ENCODE data around the gene HMGN4. TPM values are rescaled to one million over a fixed set of nuclear protein-coding genes. Genes with fewer than 3 reads are reported as not detected.
A peak's percentile ranks its signal among the peaks of the same experiment; 100 is the strongest.

The HMGN4 gene
- total RNA-seq, 1 donor from 2014 or later, result 39.7 TPM

DNA sequence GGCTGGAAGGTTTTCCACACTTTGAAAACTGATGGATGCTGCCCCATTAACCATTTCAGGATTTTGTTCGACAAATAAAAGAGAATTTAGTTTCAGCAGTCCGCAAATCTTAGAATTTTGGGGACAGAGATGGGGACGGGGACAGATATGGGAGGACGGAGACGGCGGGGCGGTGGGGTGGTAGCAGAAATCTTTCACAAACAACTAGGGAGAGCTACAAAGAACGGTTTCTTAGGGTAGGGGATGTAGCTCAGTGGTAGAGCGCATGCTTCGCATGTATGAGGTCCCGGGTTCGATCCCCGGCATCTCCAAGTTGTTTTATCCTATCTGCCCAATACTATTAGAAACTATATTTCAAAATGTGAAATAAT is 15.1 kb downstream of the HMGN4 start:
- Mint-ChIP-seq H3K9me3 (ENCODE audit: low read depth) (no peaks in the 10 kb centered on the region), H3K4me3 (ENCODE audit: low read depth) (no peak overlapping the region), H3K27me3 (peaks cover 11% of the 10 kb centered on the region), H3K36me3 (ENCODE audit: insufficient read depth) (no peaks in the 10 kb centered on the region), H3K27ac (no peak overlapping the region), H3K4me1 (ENCODE audit: low read depth) (peaks cover 4% of the 10 kb centered on the region)
- TF ChIP-seq, protein P1, sequence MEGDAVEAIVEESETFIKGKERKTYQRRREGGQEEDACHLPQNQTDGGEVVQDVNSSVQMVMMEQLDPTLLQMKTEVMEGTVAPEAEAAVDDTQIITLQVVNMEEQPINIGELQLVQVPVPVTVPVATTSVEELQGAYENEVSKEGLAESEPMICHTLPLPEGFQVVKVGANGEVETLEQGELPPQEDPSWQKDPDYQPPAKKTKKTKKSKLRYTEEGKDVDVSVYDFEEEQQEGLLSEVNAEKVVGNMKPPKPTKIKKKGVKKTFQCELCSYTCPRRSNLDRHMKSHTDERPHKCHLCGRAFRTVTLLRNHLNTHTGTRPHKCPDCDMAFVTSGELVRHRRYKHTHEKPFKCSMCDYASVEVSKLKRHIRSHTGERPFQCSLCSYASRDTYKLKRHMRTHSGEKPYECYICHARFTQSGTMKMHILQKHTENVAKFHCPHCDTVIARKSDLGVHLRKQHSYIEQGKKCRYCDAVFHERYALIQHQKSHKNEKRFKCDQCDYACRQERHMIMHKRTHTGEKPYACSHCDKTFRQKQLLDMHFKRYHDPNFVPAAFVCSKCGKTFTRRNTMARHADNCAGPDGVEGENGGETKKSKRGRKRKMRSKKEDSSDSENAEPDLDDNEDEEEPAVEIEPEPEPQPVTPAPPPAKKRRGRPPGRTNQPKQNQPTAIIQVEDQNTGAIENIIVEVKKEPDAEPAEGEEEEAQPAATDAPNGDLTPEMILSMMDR (IDR thresholded peaks at IDR 0.05; ENCODE audit: unreplicated experiment), result no peak
- peak; percentile 57 for DNase-seq (ENCODE audit: low spot score, unreplicated experiment)

DNA sequence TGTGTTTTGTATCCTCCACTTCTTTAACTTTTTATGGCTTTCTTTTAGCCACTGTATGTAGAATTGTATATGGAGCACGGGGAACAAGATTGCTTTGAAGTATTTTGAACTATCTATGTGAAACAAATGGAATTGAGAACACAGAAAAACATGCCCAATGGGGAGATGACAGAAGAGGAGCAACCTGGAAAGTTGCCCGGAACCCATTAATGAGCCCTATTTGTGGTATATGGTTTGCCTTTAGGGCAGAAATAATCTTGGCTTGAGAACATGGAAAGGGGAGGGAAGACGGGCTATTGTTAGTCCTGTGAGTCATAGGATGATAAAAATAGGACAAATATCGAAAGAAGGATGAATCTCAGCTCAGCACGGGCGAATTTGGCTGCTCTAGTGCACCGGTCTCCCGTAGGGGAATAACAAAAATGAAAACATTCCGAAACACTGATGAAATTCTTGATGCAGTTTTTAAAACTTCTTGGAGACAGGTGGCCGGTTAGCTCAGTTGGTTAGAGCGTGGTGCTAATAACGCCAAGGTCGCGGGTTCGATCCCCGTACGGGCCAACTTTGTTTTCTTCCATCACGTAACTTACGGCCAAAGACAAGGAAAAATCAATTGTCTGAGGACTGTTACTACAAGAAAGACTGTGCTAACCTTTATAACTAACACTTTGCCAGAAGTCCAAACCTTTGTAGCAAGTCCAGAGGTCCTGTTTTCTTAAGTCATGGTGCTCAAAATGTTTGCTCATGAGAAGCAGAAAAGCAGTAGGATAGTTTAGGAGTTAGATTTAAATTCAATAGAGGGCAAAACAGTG is 15.7 kb downstream of the HMGN4 start:
- H3K27ac Mint-ChIP-seq, result no peak overlapping the region
- H3K4me3 Mint-ChIP-seq (ENCODE audit: low read depth), result no peak overlapping the region
- peak; percentile 73 for DNase-seq (ENCODE audit: low spot score, unreplicated experiment)
- H3K4me1 Mint-ChIP-seq (ENCODE audit: low read depth), result peaks cover 4% of the 10 kb centered on the region
- H3K27me3 Mint-ChIP-seq, result peaks cover 11% of the 10 kb centered on the region
- no peaks in the 10 kb centered on the region for H3K36me3 Mint-ChIP-seq (ENCODE audit: insufficient read depth)
- TF ChIP-seq, protein P1 (IDR thresholded peaks at IDR 0.05; ENCODE audit: unreplicated experiment), result no peak
- H3K9me3 Mint-ChIP-seq (ENCODE audit: low read depth), result no peaks in the 10 kb centered on the region

DNA sequence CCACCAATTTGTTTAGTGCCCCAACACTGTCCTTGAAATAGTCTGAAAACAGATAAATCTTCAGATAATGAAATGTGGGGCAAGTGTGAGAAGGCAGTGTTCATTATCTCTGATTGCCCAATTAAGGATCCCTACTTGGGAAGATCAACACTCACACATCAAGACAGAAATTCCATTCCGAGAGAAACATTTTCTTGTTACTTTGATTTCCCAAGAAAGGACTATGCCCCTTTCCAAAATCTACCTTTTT is 16.2 kb downstream of the HMGN4 start:
- no peaks in the 10 kb centered on the region for H3K36me3 Mint-ChIP-seq (ENCODE audit: insufficient read depth)
- no peak overlapping the region for H3K4me3 Mint-ChIP-seq (ENCODE audit: low read depth)
- H3K27me3 Mint-ChIP-seq, result peaks cover 11% of the 10 kb centered on the region
- no peaks in the 10 kb centered on the region for H3K9me3 Mint-ChIP-seq (ENCODE audit: low read depth)
- H3K27ac Mint-ChIP-seq, result no peak overlapping the region
- H3K4me1 Mint-ChIP-seq (ENCODE audit: low read depth), result peaks cover 4% of the 10 kb centered on the region
- DNase-seq (ENCODE audit: low spot score, unreplicated experiment), result no peak
- TF ChIP-seq, protein P1 (IDR thresholded peaks at IDR 0.05; ENCODE audit: unreplicated experiment), result no peak

DNA sequence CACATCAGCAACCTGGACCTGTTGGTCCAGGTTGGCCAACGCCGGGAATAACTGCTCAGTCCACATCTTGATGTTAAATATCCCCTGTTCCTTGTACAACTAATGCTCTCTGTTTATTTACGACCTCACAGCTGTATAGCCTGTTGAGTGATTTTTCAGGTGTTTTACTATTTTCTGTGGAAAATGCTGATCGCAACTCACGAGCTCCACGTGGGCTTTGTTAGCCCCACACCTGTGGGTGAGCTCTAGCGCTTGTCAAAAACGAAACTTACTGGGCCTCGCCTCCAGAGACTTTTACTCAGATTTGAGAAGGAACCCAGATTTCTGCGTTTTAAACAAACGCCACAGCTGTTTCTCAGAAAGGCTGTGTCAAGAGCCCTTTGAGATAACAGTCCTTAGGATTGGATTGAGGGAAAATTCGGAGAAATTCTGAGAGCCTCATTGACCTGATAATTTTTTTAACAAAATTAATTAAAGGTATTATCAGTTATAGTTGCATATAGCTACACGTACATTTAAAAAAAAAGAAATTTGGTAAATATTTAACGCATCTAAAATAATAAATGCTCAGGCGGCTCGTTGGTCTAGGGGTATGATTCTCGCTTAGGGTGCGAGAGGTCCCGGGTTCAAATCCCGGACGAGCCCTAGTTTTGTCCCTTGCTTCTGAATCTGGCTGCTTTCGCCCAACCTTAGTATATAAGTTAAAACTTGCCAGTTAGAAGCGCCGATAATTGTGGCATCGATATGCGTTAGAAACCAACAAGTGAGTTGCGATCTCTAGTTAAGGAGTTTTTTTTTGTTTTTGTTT is 16.7 kb downstream of the HMGN4 start:
- Mint-ChIP-seq H3K9me3 (ENCODE audit: low read depth) (no peaks in the 10 kb centered on the region), H3K27me3 (peaks cover 11% of the 10 kb centered on the region), H3K27ac (peak overlapping the region; percentile 51), H3K4me1 (ENCODE audit: low read depth) (peaks cover 4% of the 10 kb centered on the region), H3K36me3 (ENCODE audit: insufficient read depth) (no peaks in the 10 kb centered on the region), H3K4me3 (ENCODE audit: low read depth) (no peak overlapping the region)
- no peak for DNase-seq (ENCODE audit: low spot score, unreplicated experiment)
- TF ChIP-seq, protein P1 (IDR thresholded peaks at IDR 0.05; ENCODE audit: unreplicated experiment), result no peak

DNA sequence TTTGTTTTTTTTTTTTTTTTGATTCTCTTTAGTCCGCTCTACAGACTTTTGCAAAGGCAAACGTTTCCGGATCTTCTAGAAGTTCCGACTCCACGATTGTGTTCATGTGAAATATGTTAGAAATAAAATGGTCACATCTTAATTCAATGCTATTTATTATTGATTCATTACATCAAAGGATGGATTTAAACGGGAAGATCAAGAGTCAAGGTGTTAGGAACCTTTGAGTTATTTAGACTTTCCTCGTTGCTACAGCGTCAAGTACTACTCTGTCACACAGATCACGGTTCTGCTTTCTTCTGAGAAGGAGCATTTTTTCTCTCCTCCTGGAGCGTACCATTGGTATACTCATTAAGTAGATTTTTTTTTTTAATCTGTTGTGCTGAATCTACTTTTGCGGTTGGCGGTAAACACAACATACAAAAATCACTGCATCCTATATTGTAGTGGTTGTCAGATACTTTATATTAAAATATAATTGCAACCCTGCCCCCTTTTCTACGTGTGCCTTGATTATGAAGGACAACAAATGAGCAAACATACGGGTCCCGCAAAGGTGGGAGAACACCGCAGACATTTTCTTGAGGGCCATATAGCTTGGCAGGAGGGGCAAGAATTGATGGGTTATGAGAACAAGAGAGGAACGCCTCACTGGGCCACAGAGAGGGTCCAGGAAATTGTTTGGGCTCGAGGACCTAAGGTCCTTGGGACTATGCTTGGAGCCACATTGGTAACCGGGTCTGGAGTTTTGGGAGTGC is 17.5 kb downstream of the HMGN4 start:
- Mint-ChIP-seq H3K36me3 (ENCODE audit: insufficient read depth) (no peaks in the 10 kb centered on the region), H3K4me3 (ENCODE audit: low read depth) (no peak overlapping the region), H3K27ac (peak overlapping the region; percentile 95), H3K9me3 (ENCODE audit: low read depth) (no peaks in the 10 kb centered on the region), H3K27me3 (peaks cover 11% of the 10 kb centered on the region), H3K4me1 (ENCODE audit: low read depth) (peaks cover 4% of the 10 kb centered on the region)
- TF ChIP-seq, protein P1 (IDR thresholded peaks at IDR 0.05; ENCODE audit: unreplicated experiment), result no peak
- DNase-seq (ENCODE audit: low spot score, unreplicated experiment), result no peak

Data from progenitor cell of endocrine pancreas (in vitro differentiated cells).